ENCODE results near the gene VPS11. TPM values are rescaled to one million over a fixed set of nuclear protein-coding genes. Genes with fewer than 3 reads are reported as not detected.

Gene VPS11
- polyA plus RNA-seq, 1 donor from 2014 or later, result 24.8 TPM

GRCh38 chr11:119109843-119110242 is 42.2 kb downstream of the VPS11 start:
- Histone ChIP-seq H3K27ac (ENCODE audit: low read length) (no peak overlapping the region), H3K4me2 (ENCODE audit: low read length) (no peak overlapping the region), H3K9me3 (ENCODE audit: low read length) (no peaks in the 10 kb centered on the region), H3K9me2 (ENCODE audit: insufficient read depth, low read length) (no peaks in the 10 kb centered on the region), H3K27me3 (ENCODE audit: insufficient read depth, low read depth, low read length) (no peaks in the 10 kb centered on the region), H4K20me1 (ENCODE audit: insufficient read depth) (no peaks in the 10 kb centered on the region), H3K4me3 (ENCODE audit: low read length) (peak overlapping the region; percentile 89), H2AFZ (ENCODE audit: low read depth, low read length) (no peak overlapping the region), H3K79me2 (replicated peaks; ENCODE audit: insufficient read depth, low read length) (no peaks in the 10 kb centered on the region), H3K9ac (ENCODE audit: low read length) (no peak overlapping the region), H3K36me3 (ENCODE audit: insufficient read depth, low read length) (no peaks in the 10 kb centered on the region), H3F3A (ENCODE audit: insufficient read depth, low read length, poor library complexity, severe bottlenecking) (no peaks in the 10 kb centered on the region)
- no peak for TF ChIP-seq POLR2AphosphoS5 (IDR thresholded peaks at IDR 0.05)
- TF ChIP-seq, protein P1, sequence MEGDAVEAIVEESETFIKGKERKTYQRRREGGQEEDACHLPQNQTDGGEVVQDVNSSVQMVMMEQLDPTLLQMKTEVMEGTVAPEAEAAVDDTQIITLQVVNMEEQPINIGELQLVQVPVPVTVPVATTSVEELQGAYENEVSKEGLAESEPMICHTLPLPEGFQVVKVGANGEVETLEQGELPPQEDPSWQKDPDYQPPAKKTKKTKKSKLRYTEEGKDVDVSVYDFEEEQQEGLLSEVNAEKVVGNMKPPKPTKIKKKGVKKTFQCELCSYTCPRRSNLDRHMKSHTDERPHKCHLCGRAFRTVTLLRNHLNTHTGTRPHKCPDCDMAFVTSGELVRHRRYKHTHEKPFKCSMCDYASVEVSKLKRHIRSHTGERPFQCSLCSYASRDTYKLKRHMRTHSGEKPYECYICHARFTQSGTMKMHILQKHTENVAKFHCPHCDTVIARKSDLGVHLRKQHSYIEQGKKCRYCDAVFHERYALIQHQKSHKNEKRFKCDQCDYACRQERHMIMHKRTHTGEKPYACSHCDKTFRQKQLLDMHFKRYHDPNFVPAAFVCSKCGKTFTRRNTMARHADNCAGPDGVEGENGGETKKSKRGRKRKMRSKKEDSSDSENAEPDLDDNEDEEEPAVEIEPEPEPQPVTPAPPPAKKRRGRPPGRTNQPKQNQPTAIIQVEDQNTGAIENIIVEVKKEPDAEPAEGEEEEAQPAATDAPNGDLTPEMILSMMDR (IDR thresholded peaks at IDR 0.05; ENCODE audit: poor library complexity, severe bottlenecking), result no peak
- TF ChIP-seq RAD21 (conservative IDR thresholded peaks at IDR 0.05), result no peak
- TF ChIP-seq SMC3 (conservative IDR thresholded peaks at IDR 0.05; ENCODE audit: poor library complexity), result no peak
- no peak for TF ChIP-seq REST (IDR thresholded peaks at IDR 0.05; ENCODE audit: borderline replicate concordance)
- TF ChIP-seq MXI1 (conservative IDR thresholded peaks at IDR 0.05; ENCODE audit: poor library complexity, severe bottlenecking), result no peak
- no peak for TF ChIP-seq TAF1 (IDR thresholded peaks at IDR 0.05; ENCODE audit: low read depth)
- TF ChIP-seq EZH2 (IDR thresholded peaks at IDR 0.05; ENCODE audit: borderline replicate concordance, insufficient read depth, low read length, poor library complexity, severe bottlenecking), result no peak
- no peak for TF ChIP-seq EP300 (conservative IDR thresholded peaks at IDR 0.05; ENCODE audit: poor library complexity, severe bottlenecking)

DNA sequence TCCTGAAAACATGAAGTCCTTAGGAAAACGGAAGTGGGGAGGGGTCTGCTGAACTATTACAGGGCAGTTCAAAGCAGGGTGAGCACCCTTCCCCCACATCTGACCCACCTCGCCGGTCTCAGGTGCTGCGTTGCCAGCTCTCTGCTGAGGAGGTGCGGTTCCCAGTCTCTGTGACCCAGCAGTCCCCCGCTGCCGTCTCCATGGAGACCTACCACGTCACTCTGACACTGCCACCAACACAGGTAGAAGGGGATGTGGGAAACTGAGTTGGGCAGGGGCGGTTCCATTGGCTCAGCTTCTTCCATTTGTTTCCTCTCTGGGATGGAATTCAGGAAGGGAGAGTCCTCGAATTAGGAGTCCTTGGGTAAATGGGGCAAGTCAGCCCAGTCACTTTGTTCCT is 42.8 kb downstream of the VPS11 start:
- TF ChIP-seq SMC3 (conservative IDR thresholded peaks at IDR 0.05; ENCODE audit: poor library complexity) (no peak), EZH2 (IDR thresholded peaks at IDR 0.05; ENCODE audit: borderline replicate concordance, insufficient read depth, low read length, poor library complexity, severe bottlenecking) (no peak), RAD21 (conservative IDR thresholded peaks at IDR 0.05) (no peak), EP300 (conservative IDR thresholded peaks at IDR 0.05; ENCODE audit: poor library complexity, severe bottlenecking) (no peak), TAF1 (IDR thresholded peaks at IDR 0.05; ENCODE audit: low read depth) (no peak), POLR2AphosphoS5 (IDR thresholded peaks at IDR 0.05) (no peak), REST (IDR thresholded peaks at IDR 0.05; ENCODE audit: borderline replicate concordance) (no peak), MXI1 (conservative IDR thresholded peaks at IDR 0.05; ENCODE audit: poor library complexity, severe bottlenecking) (no peak)
- TF ChIP-seq, protein P1 (IDR thresholded peaks at IDR 0.05; ENCODE audit: poor library complexity, severe bottlenecking), result no peak
- Histone ChIP-seq H3F3A (ENCODE audit: insufficient read depth, low read length, poor library complexity, severe bottlenecking) (no peaks in the 10 kb centered on the region), H3K9ac (ENCODE audit: low read length) (no peak overlapping the region), H2AFZ (ENCODE audit: low read depth, low read length) (no peak overlapping the region), H3K4me3 (ENCODE audit: low read length) (no peak overlapping the region), H3K4me2 (ENCODE audit: low read length) (no peak overlapping the region), H4K20me1 (ENCODE audit: insufficient read depth) (no peaks in the 10 kb centered on the region), H3K9me3 (ENCODE audit: low read length) (no peaks in the 10 kb centered on the region), H3K27me3 (ENCODE audit: insufficient read depth, low read depth, low read length) (no peaks in the 10 kb centered on the region), H3K9me2 (ENCODE audit: insufficient read depth, low read length) (no peaks in the 10 kb centered on the region), H3K79me2 (replicated peaks; ENCODE audit: insufficient read depth, low read length) (no peaks in the 10 kb centered on the region), H3K27ac (ENCODE audit: low read length) (no peak overlapping the region), H3K36me3 (ENCODE audit: insufficient read depth, low read length) (no peaks in the 10 kb centered on the region)

All from neural cell (in vitro differentiated cells).